ENCODE results near the gene LRMDA. TPM values are rescaled to one million over a fixed set of nuclear protein-coding genes. Genes with fewer than 3 reads are reported as not detected.

The LRMDA gene
- polyA plus RNA-seq, 1 donor from 2014 or later = not detected

DNA sequence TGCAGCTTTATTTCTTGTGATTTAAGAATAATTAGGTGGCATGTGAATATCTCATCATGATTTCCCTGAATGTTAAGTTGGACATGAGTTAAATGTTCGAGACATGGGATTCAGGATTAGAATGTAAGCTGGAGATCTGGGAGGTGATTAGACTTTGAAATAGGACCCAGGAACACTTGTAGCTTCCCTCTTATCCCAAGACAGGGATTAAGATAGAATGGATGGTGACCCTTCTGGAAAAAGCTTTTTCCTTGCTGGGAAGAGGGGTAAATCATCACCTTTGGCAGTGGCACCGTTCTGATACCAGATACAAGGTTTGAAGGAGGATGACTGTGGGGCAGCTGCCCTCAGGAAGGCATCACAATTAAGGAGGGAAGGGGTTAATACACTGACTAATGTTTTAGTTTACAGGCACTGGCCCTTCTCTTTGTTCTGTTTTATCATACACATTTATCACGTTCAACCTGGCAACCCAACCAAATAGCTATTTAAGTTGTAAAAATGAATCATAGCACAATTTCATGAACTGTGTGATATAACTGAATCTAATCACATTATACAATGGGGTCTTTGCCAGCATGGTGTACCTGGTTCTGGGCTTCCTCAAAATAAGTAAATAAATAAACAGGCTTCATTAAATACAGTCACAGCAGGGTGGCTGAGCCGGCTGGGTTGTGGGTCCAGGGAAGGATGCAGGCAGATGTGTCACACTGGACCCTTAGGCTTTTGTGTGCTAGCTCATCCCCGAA lies 212.7 kb downstream of the LRMDA start:
- Mint-ChIP-seq H3K9me3 (peaks cover 0 to 5% (median 0%) of the 10 kb centered on the region in 3 donors), H3K4me3 (peak overlapping the region in 1 of 4 donors; percentile 58), H3K4me1 (peaks cover 0 to 2% (median 0%) of the 10 kb centered on the region in 3 donors), H3K27me3 (peaks cover 3% of the 10 kb centered on the region), H3K36me3 (no peaks in the 10 kb centered on the region), H3K27ac (no peak overlapping the region)

DNA sequence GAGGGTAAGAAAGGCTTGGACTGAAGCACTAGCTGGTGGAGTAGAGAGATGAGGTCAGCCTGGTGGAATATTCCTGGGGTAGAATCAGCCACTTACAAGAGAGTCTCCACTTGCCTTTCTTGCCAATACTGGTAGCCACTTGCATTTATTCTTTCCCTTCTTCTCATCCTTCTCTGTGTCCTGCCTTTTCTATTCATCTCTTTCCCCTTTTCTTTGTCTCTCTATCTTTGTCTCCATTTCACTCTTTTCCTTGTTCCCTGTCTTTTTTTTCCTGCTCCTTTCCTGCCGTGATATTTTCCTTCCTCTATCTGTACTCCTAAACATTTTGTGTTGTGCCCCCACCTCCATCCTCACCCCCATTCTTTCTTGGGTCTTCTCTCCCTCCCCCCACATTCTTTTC lies 214.3 kb downstream of the LRMDA start:
- H3K27ac Mint-ChIP-seq = no peak overlapping the region

DNA sequence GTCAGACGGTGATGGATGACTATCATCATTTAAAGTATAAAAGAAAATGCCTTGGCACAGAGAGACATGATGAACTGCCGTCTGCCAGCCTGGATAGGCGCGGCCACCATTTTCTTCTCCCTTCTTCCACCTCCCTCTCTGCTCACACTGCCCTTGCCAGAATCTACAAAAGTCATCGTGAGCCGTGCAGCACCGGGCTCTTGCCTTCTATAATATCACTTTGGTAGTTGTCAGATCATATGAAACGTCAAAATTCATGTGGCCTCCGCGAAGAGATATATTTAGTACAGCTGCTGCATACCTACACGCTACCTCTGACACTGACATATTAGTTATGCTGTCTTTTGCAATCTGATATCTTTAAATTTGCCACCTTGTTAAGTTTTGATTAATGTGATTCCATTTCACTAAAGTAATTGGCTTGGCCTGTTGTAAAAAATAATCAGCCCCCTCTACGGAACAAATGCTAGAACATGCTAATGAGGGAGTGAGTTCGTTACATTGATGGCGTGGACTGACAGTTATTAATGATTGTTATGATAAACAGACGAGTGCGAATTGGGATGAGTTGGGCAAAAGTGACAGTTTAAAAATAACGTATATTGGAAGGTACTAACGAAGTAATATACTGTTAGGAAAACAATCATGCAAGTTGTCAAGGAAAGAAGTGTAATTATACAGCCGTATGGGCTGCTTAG lies 214.9 kb downstream of the LRMDA start:
- Mint-ChIP-seq H3K27me3 (no peaks in the 10 kb centered on the region), H3K4me1 (peaks cover 0 to 2% (median 0%) of the 10 kb centered on the region in 3 donors), H3K36me3 (no peaks in the 10 kb centered on the region), H3K9me3 (peaks cover 0 to 5% (median 0%) of the 10 kb centered on the region in 3 donors), H3K27ac (no peak overlapping the region), H3K4me3 (no peak overlapping the region)

More for the DNA sequence above, 214.3 kb downstream of the LRMDA start:
- peaks cover 0 to 5% (median 0%) of the 10 kb centered on the region in 3 donors for H3K9me3 Mint-ChIP-seq
- no peak overlapping the region for H3K4me3 Mint-ChIP-seq
- H3K4me1 Mint-ChIP-seq = peaks cover 0 to 2% (median 0%) of the 10 kb centered on the region in 3 donors
- peaks cover 3% of the 10 kb centered on the region for H3K27me3 Mint-ChIP-seq
- no peaks in the 10 kb centered on the region for H3K36me3 Mint-ChIP-seq

DNA sequence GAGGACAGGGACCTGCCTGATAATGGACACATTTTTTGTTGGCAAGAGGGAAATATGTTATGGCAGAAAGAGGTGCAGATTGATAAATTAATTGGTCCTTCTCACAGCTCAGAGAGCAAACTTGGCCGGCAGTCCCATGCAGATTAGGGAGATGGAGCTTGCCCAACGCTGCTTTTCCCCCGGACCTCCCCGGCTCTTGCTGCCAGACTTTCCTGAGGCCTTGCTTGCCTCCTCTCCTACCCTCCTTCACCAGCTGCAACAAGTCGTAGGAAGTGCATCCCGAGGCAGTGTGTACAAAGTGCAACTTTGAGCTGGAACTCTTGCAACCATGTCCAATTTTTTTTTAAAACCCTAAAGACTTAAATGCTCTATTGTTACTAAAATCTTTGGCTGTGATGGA lies 215.5 kb downstream of the LRMDA start:
- Mint-ChIP-seq H3K27me3 (no peaks in the 10 kb centered on the region), H3K4me3 (no peak overlapping the region), H3K9me3 (peaks cover 0 to 5% (median 0%) of the 10 kb centered on the region in 3 donors), H3K36me3 (no peaks in the 10 kb centered on the region), H3K4me1 (peaks cover 0 to 2% (median 0%) of the 10 kb centered on the region in 3 donors), H3K27ac (no peak overlapping the region)

DNA sequence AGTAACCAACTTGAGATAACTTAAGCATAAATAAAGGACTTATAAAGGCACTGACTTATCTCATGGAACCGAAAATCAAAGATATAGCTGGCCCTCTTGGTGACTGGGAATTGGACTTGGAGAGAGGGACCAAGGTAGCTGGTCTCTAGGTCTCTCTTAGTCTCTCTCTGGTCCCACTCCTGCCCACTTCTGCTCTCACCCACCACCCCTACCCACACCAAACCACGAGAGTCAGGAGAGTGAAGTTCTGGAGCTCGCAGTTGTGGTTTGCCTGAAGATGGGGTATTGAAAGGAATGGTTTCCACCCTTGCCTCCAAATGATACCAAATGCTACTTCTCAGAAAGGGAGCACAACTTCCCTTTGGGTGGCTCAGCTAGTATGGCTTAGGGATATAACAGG lies 216.3 kb downstream of the LRMDA start:
- peaks cover 0 to 2% (median 0%) of the 10 kb centered on the region in 3 donors for H3K4me1 Mint-ChIP-seq
- no peak overlapping the region for H3K27ac Mint-ChIP-seq
- no peaks in the 10 kb centered on the region for H3K27me3 Mint-ChIP-seq
- peaks cover 0 to 5% (median 0%) of the 10 kb centered on the region in 3 donors for H3K9me3 Mint-ChIP-seq
- no peaks in the 10 kb centered on the region for H3K36me3 Mint-ChIP-seq
- no peak overlapping the region for H3K4me3 Mint-ChIP-seq

DNA sequence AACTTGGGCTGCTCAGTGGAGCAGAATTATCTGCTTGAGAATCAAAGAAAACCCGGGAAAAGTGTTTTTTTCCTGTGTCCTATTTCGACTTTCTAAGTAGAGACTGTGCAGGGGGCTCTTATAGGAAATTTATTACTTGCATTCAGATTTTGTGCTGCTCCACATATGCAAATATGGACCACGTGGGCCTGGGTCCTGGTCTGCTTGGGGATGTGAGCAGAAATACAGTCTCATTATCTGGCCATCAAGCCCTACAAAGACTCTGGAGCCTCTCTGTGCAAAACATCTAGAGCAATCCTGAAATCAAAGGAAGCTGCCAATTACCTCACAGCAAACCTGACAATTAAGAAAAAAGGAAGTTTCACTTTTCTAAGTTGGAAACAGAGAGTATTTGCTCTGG lies 216.9 kb downstream of the LRMDA start:
- H3K4me1 Mint-ChIP-seq = peaks cover 0 to 2% (median 0%) of the 10 kb centered on the region in 3 donors
- no peaks in the 10 kb centered on the region for H3K36me3 Mint-ChIP-seq
- H3K9me3 Mint-ChIP-seq = peaks cover 0 to 5% (median 0%) of the 10 kb centered on the region in 3 donors
- H3K27ac Mint-ChIP-seq = no peak overlapping the region
- no peaks in the 10 kb centered on the region for H3K27me3 Mint-ChIP-seq
- H3K4me3 Mint-ChIP-seq = no peak overlapping the region

DNA sequence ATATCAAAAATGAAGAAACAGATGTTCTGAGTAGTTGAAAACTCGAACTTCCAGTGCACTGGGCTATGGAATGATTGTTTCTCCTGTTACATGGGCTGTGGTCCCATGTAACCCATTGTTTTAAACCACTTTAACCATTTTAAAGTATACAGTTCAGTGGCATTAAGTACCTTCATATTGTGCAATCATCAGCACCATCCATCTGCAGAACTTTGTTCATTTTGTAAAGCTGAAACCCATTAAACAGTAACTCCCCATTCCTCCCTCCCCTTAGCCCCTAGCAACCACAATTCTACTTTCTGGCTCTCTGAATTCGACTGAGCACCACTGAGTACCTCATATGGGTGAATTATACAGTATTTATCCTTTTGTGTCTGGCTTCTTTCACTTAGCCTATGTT lies 217.4 kb downstream of the LRMDA start:
- Mint-ChIP-seq H3K9me3 (peaks cover 0 to 5% (median 0%) of the 10 kb centered on the region in 3 donors), H3K4me3 (no peak overlapping the region)

DNA sequence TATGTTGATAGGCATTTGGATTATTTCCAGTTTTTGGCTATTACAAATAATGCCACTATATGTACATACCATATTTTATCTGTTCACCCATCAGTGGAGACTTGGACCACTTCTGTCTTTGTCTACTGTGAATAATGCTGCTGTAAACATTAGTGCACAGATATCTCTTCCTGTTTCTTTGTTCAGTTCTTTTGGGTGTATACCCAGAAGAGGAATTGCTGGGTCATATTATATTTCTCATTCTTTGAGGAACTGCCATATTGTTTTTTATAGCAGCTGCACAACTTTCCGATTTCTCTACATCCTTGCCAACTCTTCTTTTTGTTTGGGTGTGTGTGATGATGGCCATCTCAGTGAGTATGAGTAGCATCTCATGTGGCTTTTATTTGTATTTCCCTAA lies 218.0 kb downstream of the LRMDA start:
- no peaks in the 10 kb centered on the region for H3K27me3 Mint-ChIP-seq
- H3K4me3 Mint-ChIP-seq = no peak overlapping the region
- H3K36me3 Mint-ChIP-seq = no peaks in the 10 kb centered on the region
- no peak overlapping the region for H3K27ac Mint-ChIP-seq
- H3K4me1 Mint-ChIP-seq = peaks cover 0 to 2% (median 0%) of the 10 kb centered on the region in 3 donors
- H3K9me3 Mint-ChIP-seq = peaks cover 0 to 5% (median 0%) of the 10 kb centered on the region in 3 donors

More for the DNA sequence above, 217.4 kb downstream of the LRMDA start:
- no peaks in the 10 kb centered on the region for H3K27me3 Mint-ChIP-seq
- no peak overlapping the region for H3K27ac Mint-ChIP-seq
- no peaks in the 10 kb centered on the region for H3K36me3 Mint-ChIP-seq
- H3K4me1 Mint-ChIP-seq = peaks cover 0 to 2% (median 0%) of the 10 kb centered on the region in 3 donors

DNA sequence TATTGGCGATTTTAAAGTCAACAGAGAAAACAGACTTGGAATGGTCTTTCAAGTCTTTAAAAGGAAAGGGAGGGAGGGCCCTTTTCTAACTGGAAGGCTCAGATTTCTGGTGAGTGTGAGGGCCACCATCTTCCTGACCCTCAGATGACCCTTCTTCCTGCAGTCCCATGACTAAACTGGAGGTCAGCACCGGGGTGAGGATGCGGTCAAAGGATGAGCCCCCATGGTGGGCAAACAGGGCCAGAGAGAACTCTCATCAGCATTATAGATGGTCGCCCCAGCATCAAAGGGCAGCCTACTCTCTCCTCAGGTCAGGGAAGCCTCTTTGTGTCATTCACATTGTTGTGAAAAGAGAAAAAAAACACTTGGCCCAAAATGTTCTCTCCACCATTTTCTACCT lies 219.2 kb downstream of the LRMDA start:
- Mint-ChIP-seq H3K36me3 (no peaks in the 10 kb centered on the region), H3K27me3 (no peaks in the 10 kb centered on the region), H3K4me1 (peaks cover 0 to 2% (median 0%) of the 10 kb centered on the region in 3 donors), H3K4me3 (peak overlapping the region in 1 of 4 donors; percentile 10), H3K9me3 (peaks cover 0 to 5% (median 0%) of the 10 kb centered on the region in 3 donors), H3K27ac (no peak overlapping the region)

DNA sequence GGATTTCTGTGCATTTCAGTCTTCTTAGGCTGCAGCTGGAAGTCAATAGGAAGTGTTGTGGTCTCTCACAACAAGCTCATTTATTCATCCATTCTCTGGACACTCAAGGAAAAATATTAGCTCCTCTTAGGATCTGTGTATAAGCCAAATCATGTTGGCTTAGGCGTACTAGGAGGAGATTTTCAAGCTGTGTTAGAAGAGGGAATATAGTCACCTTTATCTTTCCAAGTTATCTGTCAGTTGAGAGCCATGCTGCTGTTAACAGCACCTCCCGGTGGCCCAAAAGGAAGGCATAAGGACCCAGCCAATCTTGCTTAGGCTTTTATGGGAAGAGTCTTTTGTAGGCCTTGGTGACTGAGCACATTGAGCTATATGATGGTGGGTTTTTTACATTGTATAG lies 220.0 kb downstream of the LRMDA start:
- H3K4me1 Mint-ChIP-seq = no peaks in the 10 kb centered on the region
- H3K36me3 Mint-ChIP-seq = no peaks in the 10 kb centered on the region

DNA sequence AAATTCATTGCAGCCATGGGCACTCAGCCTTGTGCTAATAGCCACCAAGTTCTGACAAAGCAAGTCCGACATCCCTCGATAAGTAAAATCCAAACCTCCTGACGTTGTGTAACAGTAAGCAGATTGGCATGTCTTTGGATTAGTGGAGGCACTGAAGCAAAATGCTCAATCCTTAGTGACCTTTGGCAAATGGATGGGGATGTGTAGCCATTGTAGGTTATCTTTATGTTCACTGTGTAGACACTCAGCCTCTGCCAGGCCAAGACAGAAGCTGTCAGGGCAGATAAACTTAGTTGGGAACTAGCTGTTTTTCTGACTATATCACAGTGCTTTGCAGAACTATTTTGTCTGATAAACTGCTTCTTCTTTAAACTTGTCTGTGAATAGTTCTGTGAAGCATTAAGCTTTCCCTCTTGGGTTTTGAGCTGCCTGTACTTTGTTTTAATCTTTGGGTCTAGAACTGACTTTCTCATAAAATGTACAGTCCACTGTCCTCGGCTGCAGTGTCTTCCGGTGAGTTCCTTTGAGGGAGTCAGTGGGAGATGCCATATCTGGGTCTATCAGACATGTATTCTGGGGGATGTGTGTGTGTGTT lies 220.8 kb downstream of the LRMDA start:
- Mint-ChIP-seq H3K9me3 (peaks cover 0 to 3% (median 0%) of the 10 kb centered on the region in 3 donors), H3K4me1 (no peaks in the 10 kb centered on the region), H3K27ac (no peak overlapping the region), H3K36me3 (no peaks in the 10 kb centered on the region), H3K27me3 (peaks cover 1% of the 10 kb centered on the region), H3K4me3 (no peak overlapping the region)

More for the DNA sequence above, 220.0 kb downstream of the LRMDA start:
- Mint-ChIP-seq H3K27me3 (no peaks in the 10 kb centered on the region), H3K27ac (no peak overlapping the region), H3K9me3 (peaks cover 0 to 3% (median 0%) of the 10 kb centered on the region in 3 donors), H3K4me3 (no peak overlapping the region)

DNA sequence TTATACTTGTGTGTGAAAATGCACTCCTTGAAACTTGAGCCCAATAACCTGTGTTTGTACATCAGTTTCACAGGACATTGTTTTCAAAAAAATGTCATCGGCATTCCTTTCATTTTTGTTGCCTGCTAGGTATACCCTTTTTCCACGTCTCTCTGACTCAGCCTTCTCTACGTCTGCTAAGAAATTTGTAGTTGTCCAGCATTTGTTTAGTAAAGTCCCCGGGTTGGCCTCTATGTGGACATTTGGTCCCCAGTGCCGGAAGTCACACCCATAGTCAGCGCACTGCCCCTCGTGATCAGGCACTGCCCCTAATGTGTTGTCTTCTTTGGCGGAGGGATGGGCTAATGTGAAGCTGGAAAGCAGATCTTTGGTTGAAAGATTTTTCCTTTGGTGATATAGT lies 222.3 kb downstream of the LRMDA start:
- Mint-ChIP-seq H3K27ac (no peak overlapping the region), H3K4me1 (no peaks in the 10 kb centered on the region), H3K9me3 (peaks cover 0 to 2% (median 0%) of the 10 kb centered on the region in 3 donors), H3K27me3 (peaks cover 1% of the 10 kb centered on the region), H3K36me3 (no peaks in the 10 kb centered on the region), H3K4me3 (no peak overlapping the region)

DNA sequence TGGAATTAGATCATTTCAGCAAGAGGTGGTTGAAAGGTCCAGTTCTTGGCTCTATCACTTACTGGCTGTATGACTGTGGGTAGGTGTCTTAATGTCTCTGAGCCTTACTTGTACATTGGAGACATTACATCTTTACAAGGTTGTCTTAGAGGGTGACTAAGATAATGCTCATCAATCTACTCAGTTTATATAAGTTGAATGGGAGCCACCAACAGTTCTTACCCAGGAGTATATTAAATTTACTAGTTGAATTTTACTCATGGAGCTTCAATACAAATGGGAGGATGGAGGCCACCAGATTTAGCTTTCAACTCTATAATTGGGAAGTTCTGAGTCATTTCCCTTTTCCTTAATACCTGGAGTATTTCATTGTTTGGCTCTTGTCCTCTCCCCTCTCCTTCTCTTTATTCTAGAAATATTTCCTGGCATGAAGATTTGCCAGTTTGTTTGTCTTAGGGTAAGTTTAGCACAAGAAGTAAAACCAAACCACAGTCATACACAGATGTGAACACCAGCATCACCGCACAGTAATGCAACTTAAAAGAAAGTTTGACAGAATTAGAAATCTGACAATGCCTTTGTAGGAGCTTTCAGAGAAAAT lies 222.8 kb downstream of the LRMDA start:
- Mint-ChIP-seq H3K4me1 (no peaks in the 10 kb centered on the region), H3K27me3 (peaks cover 1% of the 10 kb centered on the region), H3K9me3 (peaks cover 0 to 1% (median 0%) of the 10 kb centered on the region in 3 donors), H3K27ac (no peak overlapping the region), H3K4me3 (no peak overlapping the region), H3K36me3 (no peaks in the 10 kb centered on the region)

DNA sequence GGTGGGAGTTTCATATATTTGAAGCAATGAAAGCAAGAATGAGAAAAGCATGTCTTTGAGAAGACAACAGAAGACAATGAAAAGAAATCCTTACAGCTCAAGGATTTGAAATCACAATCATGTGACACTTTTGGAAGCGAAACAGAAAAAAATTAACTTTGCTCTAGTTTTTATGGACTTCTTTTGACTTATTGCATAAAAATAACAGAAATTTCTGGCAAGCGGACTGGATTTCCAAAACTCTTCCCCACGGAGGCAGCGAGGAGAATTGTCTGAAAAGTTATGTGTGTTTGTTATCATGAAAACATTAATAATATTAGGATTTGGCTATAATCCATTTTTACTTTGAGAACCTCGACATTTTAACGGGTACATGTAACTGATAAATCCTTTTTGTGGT lies 223.3 kb downstream of the LRMDA start:
- H3K27ac Mint-ChIP-seq = no peak overlapping the region
- H3K4me3 Mint-ChIP-seq = no peak overlapping the region
- H3K4me1 Mint-ChIP-seq = no peaks in the 10 kb centered on the region
- H3K27me3 Mint-ChIP-seq = peaks cover 1% of the 10 kb centered on the region
- peaks cover 0 to 2% (median 0%) of the 10 kb centered on the region in 3 donors for H3K9me3 Mint-ChIP-seq
- H3K36me3 Mint-ChIP-seq = no peaks in the 10 kb centered on the region

Data from IgD-negative memory B cell (primary cell).